HCT116 (cell line): ENCODE measurements around the gene SLC6A3. TPM values are rescaled to one million over a fixed set of nuclear protein-coding genes. Genes with fewer than 3 reads are reported as not detected.

Source experiments
- ATAC-seq: fragments of 200-7000 bp; cut with Tn5 transposase; 2 replicates; pipeline ENCODE4 v1.9.1; 2020; ENCODE audit warnings: mild to moderate bottlenecking, moderate library complexity
- BruUV-seq: library from RNA; stranded (reverse); fragments of 400-500 nt; replicated peaks from 2 replicates; lab custom pipeline; 2021; lab: Mats Ljungman, UMichigan
- CTCF ChIA-PET: fragments of 300-600 bp; sonication (Branson Sonifier 250); formaldehyde crosslinking; loops from one replicate; lab custom pipeline; 2021; ENCODE audit warnings: antibody characterized with exemption; lab: Charles Lee
- POLR2A ChIA-PET: fragments of 300-600, 350-600 bp; sonication (Branson Sonifier 250); formaldehyde crosslinking; loops from one replicate; lab custom pipeline; 2021; ENCODE audit warnings: antibody characterized with exemption; lab: Charles Lee
- RAD21 ChIA-PET, 2 experiments: fragments of 300-600 bp; sonication (Branson Sonifier 250); formaldehyde crosslinking; loops; one replicate each; lab custom pipeline; 2023; ENCODE audit warnings: low total read pairs in 2 of 2; ENCODE audit not compliant: uncharacterized antibody in 2 of 2, unreplicated experiment in 2 of 2, low non-redundant PET in 1 of 2; lab: Charles Lee
- DNase-seq: peaks from one replicate; pipeline ENCODE4 v3.0.0-alpha.2; 2010; ENCODE audit warnings: low read depth, low spot score
- H2AFZ ChIP-seq: fragments of 200-600 bp; shearing (Covaris generic), sonication (generic); 2 replicates; pipeline ENCODE4 v1.6.1; 2017; ENCODE audit warnings: low read depth, mixed run types, mixed read lengths, antibody characterized with exemption, low read length; ENCODE audit not compliant: poor library complexity, severe bottlenecking
- H3K27ac ChIP-seq: 2 replicates; pipeline ENCODE4 v1.5.1; 2012; ENCODE audit warnings: low read depth, low read length
- H3K27me3 ChIP-seq: fragments of 200-600 bp; sonication (generic); 2 replicates; pipeline ENCODE4 v1.6.1; 2016; ENCODE audit warnings: mixed run types, low read length, mixed read lengths; ENCODE audit not compliant: insufficient read depth
- H3K36me3 ChIP-seq, 2 experiments: fragments of 200-500 bp in 1 of 2; fragments of 200-600 bp in 1 of 2; sonication (Bioruptor generic) in 1 of 2; sonication (generic) in 1 of 2; 2 replicates each; pipeline versions ENCODE4 v1.5.1 to v1.6.1; 2014 to 2016; ENCODE audit warnings: low read length in 2 of 2, inconsistent platforms in 1 of 2, mixed read lengths in 1 of 2, mixed run types in 1 of 2; ENCODE audit not compliant: insufficient read depth in 2 of 2, control insufficient read depth in 1 of 2
- H3K4me1 ChIP-seq, 2 experiments: fragments of 200-600 bp in 1 of 2; sonication (generic) in 1 of 2; 2 replicates each; pipeline versions ENCODE4 v1.5.1 to v1.6.1; 2012 to 2017; ENCODE audit warnings: low read length in 2 of 2, inconsistent platforms in 1 of 2, mild to moderate bottlenecking in 1 of 2, mixed read lengths in 1 of 2, mixed run types in 1 of 2, moderate library complexity in 1 of 2; ENCODE audit not compliant: insufficient read depth in 2 of 2, control insufficient read depth in 1 of 2
- H3K4me2 ChIP-seq: fragments of 200-600 bp; sonication (generic); 2 replicates; pipeline ENCODE4 v1.6.1; 2017; ENCODE audit warnings: mixed run types, low read length, mixed read lengths
- H3K4me3 ChIP-seq, 2 experiments: fragments of 200-600 bp in 1 of 2; sonication (generic) in 1 of 2; replicated peaks in 1 of 2; 2 replicates each; pipeline ENCODE4 v1.5.1; 2011 to 2016; ENCODE audit warnings: low read length in 2 of 2, control low read depth in 1 of 2, low read depth in 1 of 2, mild to moderate bottlenecking in 1 of 2, mixed read lengths in 1 of 2, mixed run types in 1 of 2
- H3K79me2 ChIP-seq: fragments of 200-600 bp; sonication (generic); 2 replicates; pipeline ENCODE4 v1.6.1; 2017; ENCODE audit warnings: mild to moderate bottlenecking, mixed run types, low read length, moderate library complexity, mixed read lengths; ENCODE audit not compliant: insufficient read depth
- H3K9ac ChIP-seq: fragments of 200-600 bp; sonication (generic); 2 replicates; pipeline ENCODE4 v1.6.1; 2016; ENCODE audit warnings: low read length, mixed read lengths
- H3K9me2 ChIP-seq: fragments of 200-600 bp; sonication (generic), shearing (Covaris generic); 2 replicates; pipeline ENCODE4 v1.6.1; 2017; ENCODE audit warnings: mixed run types, mild to moderate bottlenecking, moderate library complexity; ENCODE audit not compliant: insufficient read depth
- H3K9me3 ChIP-seq, 2 experiments: fragments of 200-500 bp in 1 of 2; fragments of 200-600 bp in 1 of 2; sonication (Bioruptor generic) in 1 of 2; sonication (generic) in 1 of 2; 2 replicates each; pipeline ENCODE4 v1.6.1; 2014 to 2017; ENCODE audit warnings: low read length in 2 of 2, mixed read lengths in 2 of 2, inconsistent platforms in 1 of 2, low read depth in 1 of 2, mild to moderate bottlenecking in 1 of 2, mixed run types in 1 of 2, moderate library complexity in 1 of 2; ENCODE audit not compliant: control insufficient read depth in 1 of 2, insufficient read depth in 1 of 2
- H4K20me1 ChIP-seq: fragments of 200-600 bp; sonication (generic), shearing (Covaris generic); 2 replicates; pipeline ENCODE4 v1.6.1; 2017; ENCODE audit warnings: mixed run types, mild to moderate bottlenecking, moderate library complexity; ENCODE audit not compliant: insufficient read depth
- CEBPB ChIP-seq: IDR thresholded peaks from 2 replicates; pipeline ENCODE4 v1.6.1; 2012; ENCODE audit warnings: low read depth
- EZH2 ChIP-seq: fragments of 200-600 bp; sonication (generic); IDR thresholded peaks from 2 replicates; pipeline ENCODE4 v1.6.1; 2017; ENCODE audit warnings: antibody characterized with exemption, mixed run types
- EZH2phosphoT487 ChIP-seq: fragments of 200-600 bp; IDR thresholded peaks from 2 replicates; pipeline ENCODE4 v1.6.1; 2018; ENCODE audit warnings: antibody characterized with exemption, borderline replicate concordance
- FOSL1 ChIP-seq: IDR thresholded peaks from 2 replicates; pipeline ENCODE4 v1.6.1; 2012; ENCODE audit warnings: low read depth
- JUND ChIP-seq: IDR thresholded peaks from 2 replicates; pipeline ENCODE4 v1.6.1; 2012
- POLR2A ChIP-seq: IDR thresholded peaks from 2 replicates; pipeline ENCODE4 v1.7.0; 2011; ENCODE audit warnings: borderline replicate concordance; ENCODE audit not compliant: insufficient read depth, insufficient read length; ENCODE audit errors: extremely low read depth
- POLR2AphosphoS5 ChIP-seq: IDR thresholded peaks from 2 replicates; pipeline ENCODE4 v1.6.1; 2011; ENCODE audit warnings: mild to moderate bottlenecking, low read depth, low read length, moderate library complexity
- RAD21 ChIP-seq: IDR thresholded peaks from 2 replicates; pipeline ENCODE4 v1.6.1; 2012; ENCODE audit warnings: low read depth, mild to moderate bottlenecking
- SIN3A ChIP-seq: IDR thresholded peaks from 2 replicates; pipeline ENCODE4 v1.6.1; 2012; ENCODE audit warnings: low read depth
- SP1 ChIP-seq: IDR thresholded peaks from 2 replicates; pipeline ENCODE4 v1.6.1; 2012; ENCODE audit warnings: low read depth
- TCF7L2 ChIP-seq: IDR thresholded peaks from 2 replicates; pipeline ENCODE4 v1.7.0; 2011; ENCODE audit warnings: borderline replicate concordance, inconsistent platforms; ENCODE audit not compliant: insufficient read depth, insufficient read length; ENCODE audit errors: extremely low read depth
- YY1 ChIP-seq: IDR thresholded peaks from 2 replicates; pipeline ENCODE4 v1.6.1; 2011; ENCODE audit warnings: low read length, low read depth, moderate library complexity, mild to moderate bottlenecking; ENCODE audit not compliant: insufficient replicate concordance; ENCODE audit errors: extremely low read depth
- ZFX ChIP-seq: fragments of 450-650 bp; IDR thresholded peaks from 2 replicates; pipeline ENCODE4 v1.6.1; 2017
- ZNF274 ChIP-seq: fragments of 200-500 bp; sonication (Bioruptor generic); IDR thresholded peaks from 2 replicates; pipeline ENCODE4 v1.6.1; 2014; ENCODE audit warnings: mild to moderate bottlenecking, low read depth, low read length, inconsistent platforms
- intact Hi-C: fragments of 100-400 bp; cut with micrococcal nuclease; formaldehyde crosslinking; loops from 2 replicates; pipeline ENCODE4 v1.10.0; 2022
- total RNA-seq: library from RNA; stranded (reverse); gene quantifications from one replicate; pipeline ENCODE4 v1.2.1, GENCODE V29; 2021; ENCODE audit not compliant: unreplicated experiment
- TF ChIP-seq, protein P1 (sequence below): IDR thresholded peaks from 2 replicates; pipeline ENCODE4 v1.6.1; 2012
- TF ChIP-seq, protein P2 (sequence below): IDR thresholded peaks from 2 replicates; pipeline ENCODE4 v1.6.1; 2011; ENCODE audit warnings: mild to moderate bottlenecking, low read length, moderate library complexity; ENCODE audit not compliant: insufficient replicate concordance; ENCODE audit errors: extremely low read depth
- TF ChIP-seq, protein P3 (sequence below): IDR thresholded peaks from 2 replicates; pipeline ENCODE4 v1.6.1; 2012
- TF ChIP-seq, protein P4 (sequence below): IDR thresholded peaks from 2 replicates; pipeline ENCODE4 v1.6.1; 2012; ENCODE audit warnings: low read depth
- TF ChIP-seq, protein P5 (sequence below), 3 experiments: fragments of 200-600 bp in 1 of 3; sonication (generic) in 1 of 3; IDR thresholded peaks in 2 of 3; conservative IDR thresholded peaks in 1 of 3; 2 replicates each; pipeline ENCODE4 v1.5.1; 2012 to 2017; ENCODE audit warnings: low read depth in 2 of 3, low read length in 2 of 3, antibody characterized with exemption in 1 of 3, borderline replicate concordance in 1 of 3, control low read depth in 1 of 3, mild to moderate bottlenecking in 1 of 3, mixed read lengths in 1 of 3, mixed run types in 1 of 3, moderate library complexity in 1 of 3; ENCODE audit not compliant: insufficient read depth in 1 of 3

Gene SLC6A3
- total RNA-seq, 1 experiment from 2014 or later: not detected

DNA sequence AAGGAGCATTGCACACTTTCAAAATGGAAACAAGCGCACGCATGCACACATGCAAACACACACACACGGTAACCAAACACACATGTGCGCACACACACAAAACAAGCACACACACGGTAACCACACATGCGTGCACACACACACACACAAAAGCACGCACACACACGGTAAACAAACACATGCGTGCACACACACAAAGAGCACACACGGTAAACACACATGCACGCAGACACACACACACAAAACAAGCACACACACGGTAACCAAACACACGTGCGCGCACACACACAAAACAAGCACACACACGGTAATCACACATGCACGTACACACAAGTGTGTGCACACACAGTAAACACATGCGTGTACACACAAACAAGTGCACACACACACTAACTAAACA lies 19.3 kb upstream of the SLC6A3 start:
- no peak for DNase-seq
- CTCF ChIA-PET: no interaction called here
- no peaks in the 10 kb centered on the region for H3K4me1 ChIP-seq

More for the DNA sequence above, 19.3 kb upstream of the SLC6A3 start:
- ChIA-PET RAD21 (no interaction called here), POLR2A (no interaction called here)
- peaks cover 14 to 33% of the 10 kb centered on the region in 2 experiments for H3K36me3 ChIP-seq
- H3K27ac ChIP-seq: no peak overlapping the region
- no peak for ATAC-seq
- no peaks in the 10 kb centered on the region for H3K27me3 ChIP-seq
- H3K9me3 ChIP-seq: peaks cover 0 to 3% of the 10 kb centered on the region in 2 experiments; a peak in 1 of 4 replicates
- intact Hi-C loops: no loop called here
- H3K9me2 ChIP-seq: no peaks in the 10 kb centered on the region
- no peaks in the 10 kb centered on the region for H3K79me2 ChIP-seq
- H3K9ac ChIP-seq: no peak overlapping the region
- no peaks in the 10 kb centered on the region for H4K20me1 ChIP-seq
- no peak overlapping the region for H2AFZ ChIP-seq
- H3K4me2 ChIP-seq: no peak overlapping the region
- TF ChIP-seq POLR2AphosphoS5 (no peak), RAD21 (no peak), ZFX (no peak), FOSL1 (no peak), SIN3A (no peak), POLR2A (no peak), TCF7L2 (no peak), YY1 (no peak), SP1 (no peak), JUND (no peak), CEBPB (no peak), ZNF274 (no peak), EZH2 (no peak), EZH2phosphoT487 (no peak)
- TF ChIP-seq, protein P1, sequence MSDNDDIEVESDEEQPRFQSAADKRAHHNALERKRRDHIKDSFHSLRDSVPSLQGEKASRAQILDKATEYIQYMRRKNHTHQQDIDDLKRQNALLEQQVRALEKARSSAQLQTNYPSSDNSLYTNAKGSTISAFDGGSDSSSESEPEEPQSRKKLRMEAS: no peak
- TF ChIP-seq, protein P2, sequence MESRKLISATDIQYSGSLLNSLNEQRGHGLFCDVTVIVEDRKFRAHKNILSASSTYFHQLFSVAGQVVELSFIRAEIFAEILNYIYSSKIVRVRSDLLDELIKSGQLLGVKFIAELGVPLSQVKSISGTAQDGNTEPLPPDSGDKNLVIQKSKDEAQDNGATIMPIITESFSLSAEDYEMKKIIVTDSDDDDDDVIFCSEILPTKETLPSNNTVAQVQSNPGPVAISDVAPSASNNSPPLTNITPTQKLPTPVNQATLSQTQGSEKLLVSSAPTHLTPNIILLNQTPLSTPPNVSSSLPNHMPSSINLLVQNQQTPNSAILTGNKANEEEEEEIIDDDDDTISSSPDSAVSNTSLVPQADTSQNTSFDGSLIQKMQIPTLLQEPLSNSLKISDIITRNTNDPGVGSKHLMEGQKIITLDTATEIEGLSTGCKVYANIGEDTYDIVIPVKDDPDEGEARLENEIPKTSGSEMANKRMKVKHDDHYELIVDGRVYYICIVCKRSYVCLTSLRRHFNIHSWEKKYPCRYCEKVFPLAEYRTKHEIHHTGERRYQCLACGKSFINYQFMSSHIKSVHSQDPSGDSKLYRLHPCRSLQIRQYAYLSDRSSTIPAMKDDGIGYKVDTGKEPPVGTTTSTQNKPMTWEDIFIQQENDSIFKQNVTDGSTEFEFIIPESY: no peak
- TF ChIP-seq, protein P3, sequence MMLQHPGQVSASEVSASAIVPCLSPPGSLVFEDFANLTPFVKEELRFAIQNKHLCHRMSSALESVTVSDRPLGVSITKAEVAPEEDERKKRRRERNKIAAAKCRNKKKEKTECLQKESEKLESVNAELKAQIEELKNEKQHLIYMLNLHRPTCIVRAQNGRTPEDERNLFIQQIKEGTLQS: no peak
- TF ChIP-seq, protein P4, sequence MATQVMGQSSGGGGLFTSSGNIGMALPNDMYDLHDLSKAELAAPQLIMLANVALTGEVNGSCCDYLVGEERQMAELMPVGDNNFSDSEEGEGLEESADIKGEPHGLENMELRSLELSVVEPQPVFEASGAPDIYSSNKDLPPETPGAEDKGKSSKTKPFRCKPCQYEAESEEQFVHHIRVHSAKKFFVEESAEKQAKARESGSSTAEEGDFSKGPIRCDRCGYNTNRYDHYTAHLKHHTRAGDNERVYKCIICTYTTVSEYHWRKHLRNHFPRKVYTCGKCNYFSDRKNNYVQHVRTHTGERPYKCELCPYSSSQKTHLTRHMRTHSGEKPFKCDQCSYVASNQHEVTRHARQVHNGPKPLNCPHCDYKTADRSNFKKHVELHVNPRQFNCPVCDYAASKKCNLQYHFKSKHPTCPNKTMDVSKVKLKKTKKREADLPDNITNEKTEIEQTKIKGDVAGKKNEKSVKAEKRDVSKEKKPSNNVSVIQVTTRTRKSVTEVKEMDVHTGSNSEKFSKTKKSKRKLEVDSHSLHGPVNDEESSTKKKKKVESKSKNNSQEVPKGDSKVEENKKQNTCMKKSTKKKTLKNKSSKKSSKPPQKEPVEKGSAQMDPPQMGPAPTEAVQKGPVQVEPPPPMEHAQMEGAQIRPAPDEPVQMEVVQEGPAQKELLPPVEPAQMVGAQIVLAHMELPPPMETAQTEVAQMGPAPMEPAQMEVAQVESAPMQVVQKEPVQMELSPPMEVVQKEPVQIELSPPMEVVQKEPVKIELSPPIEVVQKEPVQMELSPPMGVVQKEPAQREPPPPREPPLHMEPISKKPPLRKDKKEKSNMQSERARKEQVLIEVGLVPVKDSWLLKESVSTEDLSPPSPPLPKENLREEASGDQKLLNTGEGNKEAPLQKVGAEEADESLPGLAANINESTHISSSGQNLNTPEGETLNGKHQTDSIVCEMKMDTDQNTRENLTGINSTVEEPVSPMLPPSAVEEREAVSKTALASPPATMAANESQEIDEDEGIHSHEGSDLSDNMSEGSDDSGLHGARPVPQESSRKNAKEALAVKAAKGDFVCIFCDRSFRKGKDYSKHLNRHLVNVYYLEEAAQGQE: no peak
- TF ChIP-seq, protein P5, sequence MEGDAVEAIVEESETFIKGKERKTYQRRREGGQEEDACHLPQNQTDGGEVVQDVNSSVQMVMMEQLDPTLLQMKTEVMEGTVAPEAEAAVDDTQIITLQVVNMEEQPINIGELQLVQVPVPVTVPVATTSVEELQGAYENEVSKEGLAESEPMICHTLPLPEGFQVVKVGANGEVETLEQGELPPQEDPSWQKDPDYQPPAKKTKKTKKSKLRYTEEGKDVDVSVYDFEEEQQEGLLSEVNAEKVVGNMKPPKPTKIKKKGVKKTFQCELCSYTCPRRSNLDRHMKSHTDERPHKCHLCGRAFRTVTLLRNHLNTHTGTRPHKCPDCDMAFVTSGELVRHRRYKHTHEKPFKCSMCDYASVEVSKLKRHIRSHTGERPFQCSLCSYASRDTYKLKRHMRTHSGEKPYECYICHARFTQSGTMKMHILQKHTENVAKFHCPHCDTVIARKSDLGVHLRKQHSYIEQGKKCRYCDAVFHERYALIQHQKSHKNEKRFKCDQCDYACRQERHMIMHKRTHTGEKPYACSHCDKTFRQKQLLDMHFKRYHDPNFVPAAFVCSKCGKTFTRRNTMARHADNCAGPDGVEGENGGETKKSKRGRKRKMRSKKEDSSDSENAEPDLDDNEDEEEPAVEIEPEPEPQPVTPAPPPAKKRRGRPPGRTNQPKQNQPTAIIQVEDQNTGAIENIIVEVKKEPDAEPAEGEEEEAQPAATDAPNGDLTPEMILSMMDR (IDR thresholded peaks at IDR 0.05 in 2 of 3, conservative IDR thresholded peaks at IDR 0.05 in 1 of 3; ENCODE audit: borderline replicate concordance in 1 of 3, insufficient read depth in 1 of 3, low read depth in 2 of 3, low read length in 2 of 3): no peak
- TF ChIP-seq, all 23 proteins: peak for 0
- H3K4me3 ChIP-seq: no peak overlapping the region
- BruUV-seq: no TSS peak
